OCI-LY7 (cell line): ENCODE measurements around the gene PBLD.

Source experiments
- CTCF ChIP-seq: fragments of 200-600 bp; sonication (generic); conservative IDR thresholded peaks from 2 replicates; pipeline ENCODE4 v1.5.1; 2014; ENCODE audit warnings: mild to moderate bottlenecking, antibody characterized with exemption, low read length, moderate library complexity, mixed read lengths
- EZH2phosphoT487 ChIP-seq: fragments of 200-600 bp; sonication (generic); IDR thresholded peaks from 2 replicates; pipeline ENCODE4 v1.6.1; 2018; ENCODE audit warnings: low read depth, borderline replicate concordance, mild to moderate bottlenecking, mixed run types, antibody characterized with exemption, low read length, moderate library complexity, mixed read lengths

- TF ChIP-seq CTCF (no peak), EZH2phosphoT487 (no peak)
Measured at GRCh38 chr10:68301301-68301700, 31.4 kb downstream of the PBLD start.
